PC-9 (cell line): ENCODE measurements around the gene IZUMO2. TPM values are rescaled to one million over a fixed set of nuclear protein-coding genes. Genes with fewer than 3 reads are reported as not detected.

ENCODE experiments used
- BruUV-seq: library from RNA; stranded (reverse); fragments of 400-500 nt; replicated peaks from 2 replicates; lab custom pipeline; 2021; lab: Mats Ljungman, UMichigan
- CTCF ChIA-PET: fragments of 300-600 bp; sonication (Branson Sonifier 250); formaldehyde crosslinking; loops from one replicate; lab custom pipeline; 2022; ENCODE audit warnings: antibody characterized with exemption; lab: Charles Lee
- POLR2A ChIA-PET: fragments of 300-600 bp; sonication (Branson Sonifier 250); formaldehyde crosslinking; loops from one replicate; lab custom pipeline; 2022; ENCODE audit warnings: antibody characterized with exemption; ENCODE audit not compliant: unreplicated experiment; lab: Charles Lee
- DNase-seq, 2 experiments: peaks; one replicate each; pipeline versions ENCODE4 v3.0.0 to v3.0.0-alpha.2; 2015 to 2022; ENCODE audit warnings: mixed read lengths in 1 of 2
- H2AFZ ChIP-seq: fragments of 200-600 bp; sonication (generic); 2 replicates; pipeline ENCODE4 v1.8.1; 2017; ENCODE audit warnings: antibody characterized with exemption
- H3F3A ChIP-seq: fragments of 200-600 bp; sonication (generic); 2 replicates; pipeline ENCODE4 v1.8.1; 2017; ENCODE audit warnings: antibody characterized with exemption, mild to moderate bottlenecking, low read depth; ENCODE audit not compliant: insufficient read depth
- H3K27ac ChIP-seq: fragments of 200-600 bp; sonication (generic); 2 replicates; pipeline ENCODE4 v1.6.1; 2016; ENCODE audit warnings: mixed run types
- H3K27me3 ChIP-seq: fragments of 200-600 bp; sonication (generic); 2 replicates; pipeline ENCODE4 v1.6.1; 2016; ENCODE audit warnings: low read depth, mixed run types; ENCODE audit not compliant: insufficient read depth
- H3K36me3 ChIP-seq: fragments of 200-600 bp; sonication (generic); 2 replicates; pipeline ENCODE4 v1.6.1; 2016; ENCODE audit warnings: low read depth, mixed run types
- H3K4me1 ChIP-seq: fragments of 200-600 bp; sonication (generic); replicated peaks from 2 replicates; pipeline ENCODE4 v1.6.1; 2016; ENCODE audit warnings: mixed run types; ENCODE audit not compliant: insufficient read depth
- H3K4me2 ChIP-seq: fragments of 200-600 bp; sonication (generic); 2 replicates; pipeline ENCODE4 v1.6.1; 2017; ENCODE audit warnings: mixed run types
- H3K4me3 ChIP-seq: fragments of 200-600 bp; sonication (generic); 2 replicates; pipeline ENCODE4 v1.6.1; 2016; ENCODE audit warnings: mixed run types
- H3K79me2 ChIP-seq: fragments of 200-600 bp; sonication (generic); 2 replicates; pipeline ENCODE4 v1.6.1; 2017; ENCODE audit warnings: low read depth, mixed run types
- H3K9me2 ChIP-seq: fragments of 200-600 bp; sonication (generic); 2 replicates; pipeline ENCODE4 v1.8.1; 2017; ENCODE audit warnings: mild to moderate bottlenecking; ENCODE audit not compliant: insufficient read depth
- H3K9me3 ChIP-seq: fragments of 200-600 bp; sonication (generic); 2 replicates; pipeline ENCODE4 v1.8.1; 2016; ENCODE audit warnings: low read depth; ENCODE audit not compliant: insufficient read depth
- H4K20me1 ChIP-seq: fragments of 200-600 bp; sonication (generic); 2 replicates; pipeline ENCODE4 v1.8.1; 2017; ENCODE audit not compliant: insufficient read depth
- CTCF ChIP-seq: fragments of 200-600 bp; sonication (generic); conservative IDR thresholded peaks from 2 replicates; pipeline ENCODE4 v1.6.1; 2017; ENCODE audit warnings: mixed run types, antibody characterized with exemption, mild to moderate bottlenecking, moderate library complexity
- EZH2 ChIP-seq: fragments of 200-600 bp; sonication (generic); IDR thresholded peaks from 2 replicates; pipeline ENCODE4 v1.8.0; 2017; ENCODE audit warnings: antibody characterized with exemption, low read depth
- intact Hi-C: fragments of 100-400 bp; cut with micrococcal nuclease; formaldehyde crosslinking; loops from one replicate; pipeline ENCODE4 v1.10.0; 2022; ENCODE audit not compliant: unreplicated experiment
- total RNA-seq: library from RNA; stranded (reverse); gene quantifications from 2 replicates; pipeline ENCODE4 v1.2.3, GENCODE V29; 2021

Gene IZUMO2
- total RNA-seq, 1 experiment from 2014 or later = not detected

GRCh38 chr19:50178320-50178719, 15.2 kb upstream of the IZUMO2 start:
- Histone ChIP-seq H3K36me3 (no peaks in the 10 kb centered on the region), H3K27me3 (no peaks in the 10 kb centered on the region), H3K4me3 (peak overlapping the region; percentile 45), H3K79me2 (no peaks in the 10 kb centered on the region), H3K4me1 (peaks cover 39% of the 10 kb centered on the region), H3K4me2 (peak overlapping the region; percentile 69), H3K27ac (peak overlapping the region; percentile 94), H3K9me2 (no peaks in the 10 kb centered on the region), H3F3A (peaks cover 34% of the 10 kb centered on the region), H2AFZ (peak overlapping the region; percentile 17; the same call in 1 of the 2 replicates), H3K9me3 (no peaks in the 10 kb centered on the region), H4K20me1 (no peaks in the 10 kb centered on the region)
- intact Hi-C loops = no loop called here
- ChIA-PET POLR2A (interaction anchor here (0.6 to 0.9 kb wide), 2 partner anchors 17 to 37 kb away, joined by 3 to 9 read pairs; no protein-coding TSS in a partner anchor), CTCF (interaction anchor here (0.6 to 0.7 kb wide), 2 partner anchors 37 to 150 kb away, joined by 3 to 12 read pairs; no protein-coding TSS in a partner anchor)
- DNase-seq = peak in 1 of 2 experiments; percentile 37
- no peak for TF ChIP-seq CTCF
- TF ChIP-seq EZH2 = no peak
- no TSS peak for BruUV-seq

GRCh38 chr19:50176775-50177174, 13.7 kb upstream of the IZUMO2 start:
- Histone ChIP-seq H3K27ac (no peak overlapping the region), H2AFZ (no peak overlapping the region), H4K20me1 (no peaks in the 10 kb centered on the region), H3K4me1 (peaks cover 51% of the 10 kb centered on the region), H3K79me2 (no peaks in the 10 kb centered on the region), H3K9me2 (no peaks in the 10 kb centered on the region), H3F3A (peaks cover 46% of the 10 kb centered on the region), H3K4me2 (no peak overlapping the region), H3K9me3 (no peaks in the 10 kb centered on the region), H3K27me3 (no peaks in the 10 kb centered on the region), H3K4me3 (no peak overlapping the region), H3K36me3 (no peaks in the 10 kb centered on the region)
- POLR2A ChIA-PET = no interaction called here
- CTCF ChIA-PET = no interaction called here
- no peak for DNase-seq
- intact Hi-C loops = no loop called here
- no TSS peak for BruUV-seq
- TF ChIP-seq CTCF (no peak), EZH2 (no peak)

- Histone ChIP-seq H4K20me1 (no peaks in the 10 kb centered on the region), H3K9me3 (no peaks in the 10 kb centered on the region), H3F3A (peaks cover 52% of the 10 kb centered on the region), H3K27me3 (no peaks in the 10 kb centered on the region), H3K79me2 (no peaks in the 10 kb centered on the region), H3K36me3 (no peaks in the 10 kb centered on the region), H3K9me2 (no peaks in the 10 kb centered on the region), H3K4me2 (no peak overlapping the region), H2AFZ (no peak overlapping the region), H3K4me3 (no peak overlapping the region), H3K4me1 (peaks cover 49% of the 10 kb centered on the region), H3K27ac (no peak overlapping the region)
- TF ChIP-seq EZH2 (no peak), CTCF (no peak)
- intact Hi-C loops = no loop called here
- POLR2A ChIA-PET = interaction anchor here (0.6 kb wide), 1 partner anchor 39 kb away, joined by 10 read pairs; no protein-coding TSS in a partner anchor
- CTCF ChIA-PET = no interaction called here
- peak in 1 of 2 experiments; percentile 34 for DNase-seq
- no TSS peak for BruUV-seq
Observed at GRCh38 chr19:50175924-50176323, 12.8 kb upstream of the IZUMO2 start.
